ENCODE measurements around the gene NAA16.
"Not testable (repeated sequence)": the region's sequence is repeated elsewhere in the genome, so short reads cannot be mapped to it uniquely, and the experiment has no call there.

The NAA16 gene

GRCh38 chr13:41356385-41356648 is 45.2 kb downstream of the NAA16 start:
- not testable (repeated sequence) for DNase-seq (ENCODE audit: low read depth)

DNA sequence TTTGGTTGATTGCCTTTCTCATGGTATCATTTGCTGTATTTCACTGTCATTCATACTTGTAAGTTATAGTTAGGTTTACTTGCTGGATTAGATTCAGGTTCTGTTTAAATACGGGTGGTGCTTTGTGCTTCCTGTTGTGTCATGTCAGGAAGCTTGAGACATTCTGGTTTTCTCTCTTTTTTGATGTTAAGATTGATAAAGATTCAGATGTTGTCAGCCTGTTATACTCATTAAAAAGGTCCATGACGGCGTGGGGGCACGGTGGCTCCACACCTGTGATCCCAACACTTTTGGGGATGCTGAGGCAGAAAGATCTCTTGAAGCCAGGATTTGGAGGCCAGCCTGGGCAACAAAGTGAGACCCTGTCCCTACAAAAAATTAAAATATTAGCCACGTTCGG is 45.7 kb downstream of the NAA16 start:
- DNase-seq (ENCODE audit: low read depth), result no peak

DNA sequence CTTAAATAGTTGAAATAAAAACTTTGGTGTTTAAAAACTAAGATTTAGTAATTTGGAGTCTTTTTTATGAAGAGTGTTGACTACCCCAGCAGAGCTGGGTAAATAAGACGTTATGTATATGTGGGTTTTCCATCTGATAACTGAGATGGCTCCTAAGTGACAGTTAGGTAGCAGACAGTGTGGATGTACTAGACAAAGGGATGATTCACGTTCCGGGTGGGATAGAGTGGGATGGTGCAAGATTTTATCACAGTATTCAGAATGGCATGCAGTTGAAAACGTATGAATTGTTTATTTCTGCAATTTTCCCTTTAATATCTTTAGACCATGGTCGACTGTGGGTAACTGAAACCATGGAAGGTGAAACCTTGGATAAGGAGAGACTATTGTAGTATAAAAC is 50.4 kb downstream of the NAA16 start:
- DNase-seq (ENCODE audit: low read depth), result no peak

DNA sequence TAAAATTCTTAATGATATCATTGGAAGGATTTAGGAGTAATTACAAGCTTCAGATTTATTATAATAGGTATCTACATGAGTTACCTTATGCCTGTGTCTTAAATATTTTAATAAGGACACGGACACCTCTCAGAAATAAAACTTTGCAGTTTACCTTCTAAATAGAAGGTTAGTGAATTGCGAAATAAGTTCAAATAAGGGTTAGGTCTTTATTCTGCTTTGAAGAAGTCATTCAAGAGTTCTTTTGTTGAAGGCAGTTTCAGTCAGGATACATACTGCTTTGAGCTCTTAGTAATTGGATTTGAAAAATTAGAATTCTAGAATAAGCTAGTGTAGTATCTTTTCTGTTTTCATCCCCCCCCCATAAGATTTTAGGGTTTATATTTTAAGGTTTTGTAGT is 53.0 kb downstream of the NAA16 start:
- no peak for DNase-seq (ENCODE audit: low read depth)

- no peak for DNase-seq (ENCODE audit: low read depth)
Observed at GRCh38 chr13:41365631-41366030, 54.6 kb downstream of the NAA16 start.

- DNase-seq (ENCODE audit: low read depth), result no peak
Observed at GRCh38 chr13:41370736-41371135, 59.7 kb downstream of the NAA16 start.

DNA sequence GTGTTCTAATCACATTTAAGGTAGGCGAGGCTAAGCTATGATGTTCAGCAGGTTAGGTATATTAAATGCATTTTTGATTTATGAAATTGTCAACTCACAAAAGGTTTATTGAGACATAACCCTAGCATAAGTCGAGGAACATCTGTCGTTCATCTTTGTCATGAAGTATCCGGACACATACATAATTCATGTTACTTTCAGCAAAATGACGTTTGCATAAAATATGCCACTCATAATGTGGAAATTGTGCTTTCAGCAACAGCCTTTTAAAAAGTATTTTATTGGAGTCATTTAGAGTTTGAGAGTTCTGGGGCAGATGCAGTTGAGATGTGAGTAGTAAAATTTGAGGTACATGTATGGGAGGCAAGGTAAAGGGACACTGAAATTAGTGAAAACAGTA is 66.4 kb downstream of the NAA16 start:
- no peak for DNase-seq (ENCODE audit: low read depth)

GRCh38 chr13:41382431-41382830 is 71.4 kb downstream of the NAA16 start:
- no peak for DNase-seq (ENCODE audit: low read depth)

DNA sequence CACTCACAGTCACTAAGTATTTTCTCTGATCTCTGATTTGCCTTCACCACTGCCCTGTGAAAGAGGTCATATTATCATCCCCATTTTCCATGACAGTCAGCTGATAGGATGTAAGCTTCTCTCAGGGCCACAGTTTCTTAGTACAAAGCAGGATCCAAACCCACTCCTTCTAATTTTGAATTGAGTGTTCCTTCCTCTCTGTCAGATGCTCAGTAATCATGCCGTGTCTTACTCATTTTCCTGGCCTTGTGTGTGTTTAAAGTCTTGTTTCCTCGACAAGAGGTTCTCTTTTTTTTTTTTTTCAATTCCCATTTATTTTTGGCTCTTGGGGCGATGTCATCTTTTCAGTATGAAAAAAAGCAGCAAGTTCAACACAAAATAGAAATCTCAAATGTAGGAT is 72.3 kb downstream of the NAA16 start:
- DNase-seq (ENCODE audit: low read depth), result no peak

- DNase-seq (ENCODE audit: low read depth), result no peak
Observed at GRCh38 chr13:41384749-41385503, 73.9 kb downstream of the NAA16 start.

DNA sequence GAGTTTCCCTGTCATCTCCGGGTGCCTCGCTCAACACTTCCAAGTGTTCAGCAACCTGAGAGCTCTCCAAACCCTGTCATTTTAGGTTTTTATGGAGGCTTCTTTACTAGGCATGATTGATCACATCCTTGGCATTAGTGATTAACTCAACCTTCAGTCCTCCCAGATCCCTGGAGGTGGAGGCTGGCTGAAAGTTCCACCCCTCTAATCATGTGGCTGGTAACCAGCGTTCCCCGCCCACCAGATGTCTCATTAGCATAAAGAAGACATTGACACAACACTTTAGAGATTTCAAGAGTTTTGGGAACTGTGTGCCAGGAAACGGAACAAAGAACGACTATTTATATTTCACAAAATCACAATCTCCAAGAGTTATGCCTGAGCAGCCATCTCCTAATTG is 75.1 kb downstream of the NAA16 start:
- no peak for DNase-seq (ENCODE audit: low read depth)

DNA sequence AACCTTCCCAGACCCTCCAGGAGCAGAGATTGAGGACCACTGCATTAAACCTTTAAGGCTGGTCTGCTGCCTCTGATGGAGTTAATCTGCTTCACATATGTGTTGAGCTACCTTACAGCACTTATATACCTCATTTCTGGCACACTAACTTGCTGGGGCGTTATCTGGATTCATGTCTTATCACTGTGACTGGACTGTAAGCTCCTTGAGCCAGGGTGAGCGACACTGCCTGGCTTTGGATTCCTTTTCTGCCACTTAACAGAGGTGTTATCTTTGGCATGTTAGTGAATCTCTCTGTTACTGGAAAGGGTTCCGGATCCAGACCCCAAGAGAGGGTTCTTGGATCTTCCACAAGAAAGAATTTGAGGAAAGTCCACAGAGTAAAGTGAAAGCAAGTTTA is 76.5 kb downstream of the NAA16 start:
- DNase-seq (ENCODE audit: low read depth), result no peak

DNA sequence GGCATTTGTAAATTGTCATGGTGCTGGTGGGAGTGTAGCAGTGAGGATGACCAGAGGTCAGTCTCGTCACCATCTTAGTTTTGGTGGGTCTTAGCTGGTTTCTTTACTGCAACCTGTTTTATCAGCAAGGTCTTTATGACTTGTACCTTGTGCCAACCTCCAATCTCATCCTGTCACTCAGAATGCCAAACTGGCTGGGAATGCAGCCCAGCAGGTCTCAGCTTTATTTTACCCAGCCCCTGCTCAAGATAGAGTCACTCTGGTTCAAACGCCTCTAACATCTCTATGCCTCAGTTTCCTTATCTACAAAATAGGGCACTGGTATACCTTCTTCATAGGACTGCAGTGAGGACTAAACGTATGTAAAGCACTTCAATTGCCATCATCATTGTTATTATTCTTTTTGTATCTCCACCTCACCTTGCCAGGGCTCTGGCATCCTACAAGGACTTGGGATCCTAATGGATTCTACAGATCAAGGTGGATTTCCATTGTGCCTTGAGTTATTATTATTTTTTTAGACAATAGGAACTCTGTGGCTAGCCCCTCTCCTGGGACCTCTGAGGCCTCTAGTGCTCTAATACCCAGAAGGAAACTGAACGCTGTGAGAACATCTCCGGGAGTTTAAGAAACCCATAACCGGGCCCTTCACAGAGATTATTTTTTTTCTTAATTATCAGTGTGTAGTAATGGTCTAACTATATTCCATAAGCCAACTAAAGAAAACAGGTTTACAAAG is 77.2 kb downstream of the NAA16 start:
- no peak for DNase-seq (ENCODE audit: low read depth)

DNA sequence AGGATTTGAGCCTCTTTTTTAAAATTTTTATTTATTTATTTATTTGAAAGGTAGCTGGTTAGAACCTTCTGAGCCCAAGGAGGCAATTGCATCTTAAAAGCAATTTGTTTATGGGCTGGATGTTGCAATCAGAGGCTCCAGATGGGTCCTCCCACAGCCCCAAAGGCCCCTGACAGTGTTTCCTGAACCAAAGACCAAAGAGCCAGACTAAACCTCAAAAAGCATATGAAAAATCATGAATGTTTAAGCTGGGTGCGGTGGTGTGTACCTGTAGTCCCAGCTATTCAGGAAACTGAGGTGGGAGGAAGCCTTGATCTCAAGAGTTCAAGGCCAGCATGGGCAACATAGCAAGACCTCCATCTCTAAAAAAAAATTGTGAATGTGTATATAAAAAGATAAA is 78.5 kb downstream of the NAA16 start:
- no peak for DNase-seq (ENCODE audit: low read depth)

DNA sequence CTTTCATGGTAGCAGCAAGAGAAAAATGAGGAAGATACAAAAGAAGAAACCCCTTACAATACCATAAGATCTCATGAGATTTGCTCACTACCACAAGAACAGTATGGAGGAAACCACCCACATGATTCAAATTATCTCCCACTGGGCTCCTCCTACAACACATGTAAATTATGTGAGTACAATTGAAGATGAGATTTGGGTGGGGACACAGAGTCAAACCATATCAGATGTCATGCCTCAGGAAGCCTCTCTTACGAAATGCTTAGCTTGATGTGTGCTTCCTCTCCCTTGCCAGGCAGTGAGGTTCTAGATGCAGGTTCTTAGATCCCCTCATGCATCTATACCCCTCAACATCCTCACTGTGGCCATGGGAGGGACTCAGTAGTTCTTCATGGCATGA is 83.1 kb downstream of the NAA16 start:
- no peak for DNase-seq (ENCODE audit: low read depth)

GRCh38 chr13:41398494-41399170 is 87.6 kb downstream of the NAA16 start:
- no peak for DNase-seq (ENCODE audit: low read depth)

DNA sequence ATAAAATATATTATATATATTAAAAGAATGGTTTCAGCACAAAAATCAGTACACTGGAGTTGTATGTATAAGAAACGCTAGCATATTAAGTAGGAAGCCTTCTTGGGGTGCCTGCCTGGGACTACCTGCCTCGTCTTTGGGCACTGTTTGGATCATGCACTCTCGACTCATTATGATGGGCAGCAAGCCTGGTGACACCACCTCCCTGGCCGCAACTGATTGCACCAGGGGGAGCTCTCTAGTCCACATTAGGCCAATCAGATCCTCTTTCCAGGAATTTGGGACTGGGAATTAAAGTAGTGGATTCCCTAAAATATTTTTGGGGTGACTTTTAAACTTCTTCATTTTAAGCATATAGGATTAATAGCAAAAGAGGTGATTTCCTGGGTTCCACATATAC is 90.3 kb downstream of the NAA16 start:
- DNase-seq (ENCODE audit: low read depth), result no peak

DNA sequence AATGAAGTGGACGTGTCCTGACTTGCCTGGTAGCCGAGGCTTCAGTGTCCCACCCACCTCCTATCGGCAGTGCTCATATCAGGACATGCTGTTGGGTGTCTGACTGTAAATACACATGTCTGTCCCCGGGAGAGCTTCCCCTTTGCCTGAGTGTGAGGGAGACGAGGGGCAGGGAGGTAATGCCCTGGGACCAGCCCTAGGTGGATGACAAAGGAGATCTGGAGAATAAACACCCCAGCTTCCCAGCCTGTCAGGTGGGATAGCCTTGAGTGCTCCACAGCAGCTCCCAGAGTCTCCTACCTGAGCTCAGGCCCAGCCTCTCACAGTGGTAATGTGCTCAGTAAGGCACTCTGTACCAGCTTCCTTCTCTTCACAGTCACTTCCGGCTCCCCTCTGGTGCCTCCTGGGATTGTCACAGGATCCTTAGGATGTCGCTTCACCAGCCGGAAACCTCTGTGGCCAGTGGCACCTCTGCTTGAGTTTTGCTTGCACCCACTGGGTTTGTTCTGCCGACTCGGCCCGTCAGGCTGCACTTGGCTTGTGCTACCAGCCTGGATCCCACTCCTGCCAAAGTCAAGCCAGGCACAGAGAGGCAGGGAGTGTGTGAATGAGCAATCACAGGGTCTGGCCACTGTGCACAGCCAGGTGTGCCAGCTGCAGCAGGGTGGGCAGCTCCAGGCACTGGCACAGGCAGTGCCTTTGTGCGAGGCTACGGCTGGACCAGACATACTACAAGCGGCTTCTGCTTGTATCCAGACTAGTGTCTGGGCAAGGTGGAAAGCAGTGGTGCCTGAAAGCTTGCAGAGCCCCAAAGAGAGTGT is 91.8 kb downstream of the NAA16 start:
- DNase-seq (ENCODE audit: low read depth), result no peak

DNA sequence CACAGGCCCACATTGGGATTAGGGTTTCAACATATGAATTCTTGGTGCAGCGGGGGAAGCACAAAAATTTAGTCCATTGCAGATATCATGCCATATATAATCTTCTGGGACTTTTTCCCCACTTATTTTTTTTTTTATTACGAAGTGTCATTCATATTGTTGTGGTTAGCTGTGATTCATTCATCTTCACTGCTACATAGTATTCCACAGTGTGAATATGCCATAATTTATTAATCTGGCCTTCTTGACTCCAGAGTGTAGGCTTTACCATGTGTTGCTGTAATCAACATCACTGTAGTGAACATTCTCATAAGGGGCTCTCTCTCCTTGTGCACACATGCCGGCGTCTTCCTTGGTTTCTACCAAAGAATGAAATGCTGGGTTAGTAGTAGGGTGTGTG is 92.9 kb downstream of the NAA16 start:
- no peak for DNase-seq (ENCODE audit: low read depth)

DNA sequence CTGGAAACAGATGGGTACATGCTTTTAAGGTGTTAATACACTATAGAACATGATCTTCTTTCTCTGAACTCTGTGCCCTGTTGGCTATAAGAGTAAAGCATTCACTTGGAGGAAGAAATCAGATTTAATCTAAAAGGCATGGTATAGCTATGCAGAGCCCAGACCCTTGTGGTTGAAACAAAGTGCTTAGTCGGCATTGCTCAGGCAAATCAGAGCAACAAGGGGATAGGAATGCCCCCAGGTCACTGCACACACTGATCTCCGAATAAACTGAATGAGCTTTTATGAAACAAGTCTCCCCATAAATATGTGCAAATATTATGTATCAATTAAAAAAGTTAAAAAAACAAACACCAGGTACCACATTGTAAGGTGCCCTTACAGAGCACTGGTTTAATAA is 94.3 kb downstream of the NAA16 start:
- no peak for DNase-seq (ENCODE audit: low read depth)

DNA sequence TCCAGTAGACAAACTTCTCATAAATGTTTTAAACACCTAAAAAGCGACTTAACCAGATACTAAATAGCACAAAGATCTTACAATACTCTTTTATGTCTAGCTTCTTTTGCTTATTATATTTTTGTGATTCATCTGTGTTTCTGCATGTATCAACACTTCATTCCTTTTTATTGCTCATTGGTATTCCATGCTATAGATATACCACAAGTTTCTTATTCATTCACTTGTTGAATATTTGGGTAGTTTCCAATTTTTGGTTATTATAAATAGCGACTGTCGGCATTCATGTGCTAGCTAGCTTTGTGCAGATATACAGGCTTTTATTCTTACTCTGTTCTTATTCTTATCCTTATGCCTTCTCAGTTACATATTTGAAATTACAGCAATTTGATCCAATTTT is 96.3 kb downstream of the NAA16 start:
- no peak for DNase-seq (ENCODE audit: low read depth)

GRCh38 chr13:41408121-41408520 is 97.1 kb downstream of the NAA16 start:
- no peak for DNase-seq (ENCODE audit: low read depth)

DNA sequence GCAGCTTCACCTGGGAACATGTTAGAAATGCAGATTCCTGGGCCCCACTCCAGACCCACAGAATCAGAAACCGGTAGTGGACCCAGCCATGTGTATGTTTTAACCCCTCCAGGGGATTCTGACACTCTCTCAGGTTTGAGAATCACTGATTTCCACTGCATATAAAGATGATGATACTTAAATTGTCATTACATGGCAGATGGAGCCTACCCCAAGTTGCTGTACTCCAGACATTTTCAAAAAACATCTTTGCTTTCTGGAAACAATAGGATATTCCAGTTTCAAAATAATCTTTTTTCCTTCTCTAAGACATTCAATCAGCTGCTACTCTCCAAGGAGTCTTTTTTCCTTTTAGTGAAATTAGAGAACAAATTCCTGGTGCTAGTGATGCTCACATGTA is 97.7 kb downstream of the NAA16 start:
- no peak for DNase-seq (ENCODE audit: low read depth)

Data from stimulated activated CD8-positive, alpha-beta memory T cell treated with anti-CD3 and anti-CD28 coated beads, Interleukin-7, amount 100 ng/mL, for 24 hours (primary cell).